ENCODE data around the gene SORBS1. TPM values are rescaled to one million over a fixed set of nuclear protein-coding genes. Genes with fewer than 3 reads are reported as not detected.

Gene SORBS1
- total and polyA plus RNA-seq, 9 of the 15 experiments (the other 6 are each of a cell fraction or from before 2014, with no cell fraction given) = 2.0 to 13.3 (median 6.5) TPM

DNA sequence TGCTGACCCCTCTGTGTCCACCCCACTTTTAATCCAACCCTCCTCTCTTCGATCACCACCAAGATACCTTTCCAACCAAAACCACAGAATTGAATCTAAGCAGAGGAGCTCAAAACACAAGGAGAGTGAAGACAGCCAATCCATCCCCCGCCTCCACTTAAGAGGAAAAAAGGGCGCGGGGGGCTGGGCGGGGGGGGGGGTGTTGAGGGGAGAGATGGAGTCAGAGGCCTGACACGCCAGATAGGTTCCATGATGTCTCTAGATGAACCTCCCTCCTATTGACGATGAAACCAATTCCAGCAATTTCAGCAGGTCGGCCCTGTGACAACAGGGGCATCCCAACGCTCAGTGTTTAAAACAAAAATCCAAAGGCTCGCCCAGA is 1.3 kb downstream of the SORBS1 start:
- TF ChIP-seq ZNF239 (CRISPR knock-in tag; IDR thresholded peaks at IDR 0.05) (no peak), GTF2A2 (tag; IDR thresholded peaks at IDR 0.05) (no peak), ZNF175 (CRISPR knock-in tag; IDR thresholded peaks at IDR 0.05; ENCODE audit: low read depth) (no peak)
- Histone ChIP-seq H3K9me1 (ENCODE audit: control insufficient read depth, insufficient read depth, low read length) (no peaks in the 10 kb centered on the region), H2AFZ (ENCODE audit: low read depth, low read length) (no peak overlapping the region), H3K9me3 (replicated peaks; ENCODE audit: control insufficient read depth, insufficient read depth, low read depth, low read length) (no peaks in the 10 kb centered on the region; the same call in 1 of the 2 replicates), H4K20me1 (replicated peaks; ENCODE audit: control insufficient read depth, insufficient read depth, low read length) (no peaks in the 10 kb centered on the region), H3K27ac (ENCODE audit: extremely low read depth, low read depth, low read length) (no peak overlapping the region), H3K4me3 (peak overlapping the region; percentile 67; the same call in 1 of the 2 replicates), H3K36me3 (ENCODE audit: control insufficient read depth, insufficient read depth, low read length) (no peaks in the 10 kb centered on the region), H3K4me1 (replicated peaks in 1 of 2; ENCODE audit: control insufficient read depth in 2 of 2, insufficient read depth in 2 of 2, low read length in 2 of 2) (peaks cover 18 to 22% of the 10 kb centered on the region in 2 experiments; a peak in 4 of 5 replicates), H3K4me2 (ENCODE audit: insufficient read depth, low read length) (peak overlapping the region; percentile 87), H3K79me2 (ENCODE audit: control insufficient read depth, insufficient read depth, low read length) (peaks cover 8% of the 10 kb centered on the region; the same call in 2 of the 3 replicates), H3K27me3 (ENCODE audit: control insufficient read depth in 2 of 2, insufficient read depth in 2 of 2, low read length in 2 of 2) (no peaks in the 10 kb centered on the region), H3K9ac (ENCODE audit: insufficient read depth in 1 of 2, low read depth in 2 of 2, low read length in 2 of 2) (peak overlapping the region; percentile 53 to 92; a peak in 1 of 4 replicates)
- FAIRE-seq = no peak
- DNase-seq (ENCODE audit: extremely low read depth in 1 of 4, low spot score in 3 of 4) = no peak
- in situ Hi-C loops (cut with MboI) (no loop called here), intact Hi-C loops (cut with micrococcal nuclease) (loop anchor here (2.0 kb wide), 1 partner anchor 67 kb away; no protein-coding TSS in a partner anchor)
- no peak for ATAC-seq
- no TSS peak for BruUV-seq (replicated peaks)
- WGBS (ENCODE audit: insufficient coverage, low coverage, missing lambda C conversion rate) = 59% methylated on average over 4 of the region's 10 CpGs
- CTCF ChIA-PET (ENCODE audit: low intra/inter-chr PET ratio) = no interaction called here
- POLR2A ChIA-PET = interaction anchor here (0.7 to 1.6 kb wide), 2 partner anchors 16 kb away, joined by 4 to 5 read pairs; no protein-coding TSS in a partner anchor

DNA sequence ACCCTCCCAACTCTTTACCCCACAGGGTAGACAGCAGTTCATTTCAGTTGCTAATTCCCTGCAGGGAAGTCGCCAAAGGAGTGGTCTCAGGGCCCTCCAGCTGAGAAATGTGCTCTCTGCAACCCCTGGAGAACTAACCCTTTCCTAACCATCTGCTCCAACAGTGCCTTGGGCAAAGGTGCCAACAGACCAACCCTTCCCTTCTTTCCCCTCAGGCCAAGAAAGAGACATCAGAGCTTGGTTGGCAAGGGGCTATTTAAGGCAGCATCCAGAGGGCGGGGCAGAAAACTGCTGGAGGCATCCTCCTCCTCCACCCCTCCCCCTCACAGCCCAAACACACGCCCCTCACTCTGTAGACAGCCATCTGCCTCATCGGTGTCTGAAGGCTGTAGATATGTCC is 1.7 kb downstream of the SORBS1 start:
- Histone ChIP-seq H3K79me2 (ENCODE audit: control insufficient read depth, insufficient read depth, low read length) (peaks cover 8% of the 10 kb centered on the region; the same call in 2 of the 3 replicates), H3K27me3 (ENCODE audit: control insufficient read depth in 2 of 2, insufficient read depth in 2 of 2, low read length in 2 of 2) (no peaks in the 10 kb centered on the region), H3K36me3 (ENCODE audit: control insufficient read depth, insufficient read depth, low read length) (no peaks in the 10 kb centered on the region), H3K4me2 (ENCODE audit: insufficient read depth, low read length) (peak overlapping the region; percentile 18), H3K4me3 (no peak overlapping the region), H3K27ac (ENCODE audit: extremely low read depth, low read depth, low read length) (no peak overlapping the region), H3K9me1 (ENCODE audit: control insufficient read depth, insufficient read depth, low read length) (no peaks in the 10 kb centered on the region), H3K4me1 (replicated peaks in 1 of 2; ENCODE audit: control insufficient read depth in 2 of 2, insufficient read depth in 2 of 2, low read length in 2 of 2) (peaks cover 18 to 22% of the 10 kb centered on the region in 2 experiments; a peak in 4 of 5 replicates), H3K9ac (ENCODE audit: insufficient read depth in 1 of 2, low read depth in 2 of 2, low read length in 2 of 2) (peak overlapping the region in 1 of 2 experiments; percentile 68; a peak in 1 of 4 replicates), H4K20me1 (replicated peaks; ENCODE audit: control insufficient read depth, insufficient read depth, low read length) (no peaks in the 10 kb centered on the region), H2AFZ (ENCODE audit: low read depth, low read length) (no peak overlapping the region), H3K9me3 (replicated peaks; ENCODE audit: control insufficient read depth, insufficient read depth, low read depth, low read length) (no peaks in the 10 kb centered on the region; the same call in 1 of the 2 replicates)
- ATAC-seq = no peak
- intact Hi-C loops (cut with micrococcal nuclease) = no loop called here
- WGBS (ENCODE audit: insufficient coverage, low coverage, missing lambda C conversion rate) = 60% methylated on average over 2 of the region's 4 CpGs
- TF ChIP-seq ARNT (IDR thresholded peaks at IDR 0.05) (no peak), ZBTB7A (IDR thresholded peaks at IDR 0.05; ENCODE audit: borderline replicate concordance, control insufficient read depth, low read depth, low read length) (0 out of 2 replicates have a peak, but pooled peaks have one; percentile 15), CBFA2T2 (conservative IDR thresholded peaks at IDR 0.05) (0 out of 2 replicates have a peak, but pooled peaks have one; percentile 24)
- FAIRE-seq = no peak
- BruUV-seq (replicated peaks) = no TSS peak
- ChIA-PET POLR2A (interaction anchor here (0.7 to 1.6 kb wide), 3 partner anchors 16 to 54 kb away, joined by 3 to 5 read pairs (median 5); no protein-coding TSS in a partner anchor), CTCF (ENCODE audit: low intra/inter-chr PET ratio) (no interaction called here)
- DNase-seq (ENCODE audit: extremely low read depth in 1 of 4, low spot score in 3 of 4) = no peak
- in situ Hi-C loops (cut with MboI) = no loop called here
